ENCODE results near the gene MARK4.

GRCh38 chr19:45306518-45307027 is 55.5 kb downstream of the MARK4 start:
- TF ChIP-seq CTCF (IDR thresholded peaks at IDR 0.05) = no peak
- no peak for TF ChIP-seq POLR2A (IDR thresholded peaks at IDR 0.05)
